Mesenchymal stem cell (in vitro differentiated cells and primary cell): Measurements from ENCODE around the gene CKB.

Source experiments
- DNase-seq: peaks from one replicate; pipeline ENCODE4 v3.0.0-alpha.2; 2013
- H2AFZ ChIP-seq: one replicate; pipeline ENCODE4 v1.6.1; 2013; ENCODE audit warnings: low read depth, mild to moderate bottlenecking, control low read depth, inconsistent platforms, low read length, moderate library complexity
- H2AK5ac ChIP-seq: 2 replicates; pipeline ENCODE4 v1.6.1; 2013; ENCODE audit warnings: low read length, moderate library complexity, mild to moderate bottlenecking, inconsistent platforms; ENCODE audit not compliant: severe bottlenecking
- H2BK120ac ChIP-seq: one replicate; pipeline ENCODE4 v1.6.1; 2013; ENCODE audit warnings: low read depth, mild to moderate bottlenecking, inconsistent platforms, low read length, moderate library complexity
- H2BK12ac ChIP-seq, 2 experiments: one replicate each; pipeline ENCODE4 v1.6.1; 2013; ENCODE audit warnings: inconsistent platforms in 2 of 2, low read length in 2 of 2, mild to moderate bottlenecking in 2 of 2, moderate library complexity in 2 of 2, control low read depth in 1 of 2
- H2BK15ac ChIP-seq: one replicate; pipeline ENCODE4 v1.6.1; 2013; ENCODE audit warnings: mild to moderate bottlenecking, low read depth, inconsistent platforms; ENCODE audit not compliant: poor library complexity, severe bottlenecking
- H2BK5ac ChIP-seq: 2 replicates; pipeline ENCODE4 v1.6.1; 2013; ENCODE audit warnings: low read depth, mild to moderate bottlenecking, low read length, control low read depth, inconsistent platforms; ENCODE audit not compliant: poor library complexity, severe bottlenecking
- H3K14ac ChIP-seq, 2 experiments: one replicate each; pipeline ENCODE4 v1.6.1; 2013; ENCODE audit warnings: inconsistent platforms in 2 of 2, low read length in 2 of 2, control low read depth in 1 of 2, mild to moderate bottlenecking in 1 of 2, moderate library complexity in 1 of 2
- H3K18ac ChIP-seq, 2 experiments: one replicate each; pipeline ENCODE4 v1.6.1; 2013; ENCODE audit warnings: inconsistent platforms in 2 of 2, low read length in 2 of 2, control low read depth in 1 of 2, low read depth in 1 of 2, mild to moderate bottlenecking in 1 of 2
- H3K23ac ChIP-seq, 2 experiments: one replicate each; pipeline ENCODE4 v1.6.1; 2013; ENCODE audit warnings: inconsistent platforms in 2 of 2, low read length in 2 of 2, mild to moderate bottlenecking in 2 of 2, moderate library complexity in 2 of 2, control low read depth in 1 of 2
- H3K27ac ChIP-seq: 2 replicates; pipeline ENCODE4 v1.5.1; 2013; ENCODE audit warnings: mild to moderate bottlenecking, moderate library complexity, low read length, control low read depth, inconsistent platforms; ENCODE audit not compliant: poor library complexity, severe bottlenecking
- H3K27me3 ChIP-seq, 2 experiments: 2 replicates each; pipeline versions ENCODE4 v1.6.1 to v1.7.0; 2013; ENCODE audit warnings: low read length in 2 of 2, mild to moderate bottlenecking in 2 of 2, moderate library complexity in 2 of 2, control low read depth in 1 of 2, inconsistent platforms in 1 of 2; ENCODE audit not compliant: control insufficient read depth in 1 of 2, insufficient read depth in 1 of 2
- H3K36me3 ChIP-seq, 2 experiments: 2 replicates each; pipeline versions ENCODE4 v1.6.1 to v1.7.0; 2013; ENCODE audit warnings: low read length in 2 of 2, control low read depth in 1 of 2, inconsistent platforms in 1 of 2, low read depth in 1 of 2, mild to moderate bottlenecking in 1 of 2; ENCODE audit not compliant: insufficient read depth in 2 of 2, control insufficient read depth in 1 of 2
- H3K4ac ChIP-seq, 2 experiments: one replicate each; pipeline ENCODE4 v1.6.1; 2013; ENCODE audit warnings: inconsistent platforms in 2 of 2, low read length in 2 of 2, mild to moderate bottlenecking in 2 of 2, moderate library complexity in 2 of 2, control low read depth in 1 of 2, low read depth in 1 of 2
- H3K4me1 ChIP-seq: 2 replicates; pipeline ENCODE4 v1.6.1; 2013; ENCODE audit warnings: low read depth, low read length, control low read depth; ENCODE audit not compliant: control insufficient read depth, insufficient read depth
- H3K4me2 ChIP-seq: 2 replicates; pipeline ENCODE4 v1.6.1; 2013; ENCODE audit warnings: low read length, mild to moderate bottlenecking, inconsistent platforms; ENCODE audit not compliant: poor library complexity, severe bottlenecking
- H3K4me3 ChIP-seq, 2 experiments: 2 replicates each; pipeline versions ENCODE4 v1.5.1 to v1.7.0; 2013; ENCODE audit warnings: low read length in 2 of 2, mild to moderate bottlenecking in 2 of 2, control low read depth in 1 of 2, low read depth in 1 of 2; ENCODE audit not compliant: insufficient read depth in 1 of 2
- H3K79me1 ChIP-seq: replicated peaks from 2 replicates; pipeline ENCODE4 v1.6.1; 2013; ENCODE audit warnings: mild to moderate bottlenecking, control low read depth, low read length, inconsistent platforms; ENCODE audit not compliant: poor library complexity, severe bottlenecking
- H3K9ac ChIP-seq: 2 replicates; pipeline ENCODE4 v1.7.0; 2013; ENCODE audit warnings: mild to moderate bottlenecking, low read length, moderate library complexity
- H3K9me3 ChIP-seq: 2 replicates; pipeline ENCODE4 v1.7.0; 2013; ENCODE audit warnings: mild to moderate bottlenecking, low read length; ENCODE audit not compliant: control insufficient read depth
- H4K8ac ChIP-seq: one replicate; pipeline ENCODE4 v1.6.1; 2013; ENCODE audit warnings: inconsistent platforms, mild to moderate bottlenecking, low read length, moderate library complexity
- H4K91ac ChIP-seq: one replicate; pipeline ENCODE4 v1.6.1; 2013; ENCODE audit warnings: mild to moderate bottlenecking, low read length, inconsistent platforms
- WGBS: methylation state at CpG from one replicate; pipeline ENCODE4 v1.1.7; 2013; ENCODE audit warnings: mixed read lengths; 5-methylcytosine and 5-hydroxymethylcytosine counted together

CKB gene

DNA sequence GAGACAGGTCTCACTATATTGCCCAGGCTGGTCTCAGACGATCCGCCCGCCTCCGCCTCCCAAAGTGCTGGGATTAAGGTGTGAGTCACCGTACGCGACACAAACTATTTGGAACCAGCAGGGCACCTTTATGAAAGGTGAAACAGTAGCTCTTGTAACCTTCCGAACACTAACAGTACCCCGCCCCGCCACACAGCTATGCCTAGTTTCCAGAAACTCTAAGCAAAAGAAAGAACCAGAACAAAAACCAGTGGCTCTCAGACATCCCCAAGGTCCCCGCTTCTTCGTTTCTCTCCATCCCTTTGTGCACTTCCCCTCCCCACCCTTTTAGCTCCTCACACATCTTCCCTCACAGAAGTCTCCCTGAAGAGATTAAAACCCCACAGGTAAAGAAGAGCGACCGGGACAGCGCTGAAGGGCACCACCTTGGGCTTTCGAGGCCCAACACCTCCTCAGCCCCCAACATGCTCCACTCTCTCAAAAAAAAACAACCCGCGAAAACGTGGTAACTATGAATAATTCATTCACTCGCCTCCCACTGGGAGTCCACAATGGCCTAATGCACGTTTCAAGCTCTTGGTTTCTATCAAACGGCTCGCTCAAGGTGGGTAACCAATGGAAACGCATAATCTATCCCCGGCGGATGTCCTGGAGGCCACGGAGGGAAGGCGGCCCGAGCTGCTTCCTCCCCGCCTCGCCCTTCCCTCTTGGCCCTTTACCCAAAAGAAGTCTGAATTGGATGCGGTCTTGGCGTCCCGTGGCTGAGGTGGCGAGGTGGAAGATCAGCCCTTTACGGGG is 39.0 kb upstream of the CKB start:
- peak overlapping the region; percentile 67 for H4K8ac ChIP-seq
- WGBS, result 3% methylated on average over 34 of the region's 36 CpGs
- peak overlapping the region; percentile 76 to 99 for H3K4ac ChIP-seq
- peak overlapping the region; percentile 93 for H2AFZ ChIP-seq
- H2BK15ac ChIP-seq, result peak overlapping the region; percentile 16
- peak overlapping the region; percentile 78 for H2AK5ac ChIP-seq
- H3K14ac ChIP-seq, result no peak overlapping the region
- peak overlapping the region; percentile 100 for H2BK5ac ChIP-seq
- peak overlapping the region; percentile 98 to 100 for H3K4me3 ChIP-seq
- no peak overlapping the region for H2BK120ac ChIP-seq
- peaks cover 3% of the 10 kb centered on the region for H3K79me1 ChIP-seq
- no peaks in the 10 kb centered on the region for H3K27me3 ChIP-seq
- H3K4me2 ChIP-seq, result peak overlapping the region; percentile 95
- DNase-seq, result peak; percentile 73
- H3K36me3 ChIP-seq, result peaks cover 10 to 33% of the 10 kb centered on the region in 2 experiments
- H2BK12ac ChIP-seq, result peak overlapping the region in 1 of 2 experiments; percentile 26
- peak overlapping the region; percentile 73 for H3K27ac ChIP-seq
- peak overlapping the region; percentile 73 to 79 for H3K18ac ChIP-seq
- H3K9ac ChIP-seq, result peak overlapping the region; percentile 96
- H3K23ac ChIP-seq, result peak overlapping the region in 1 of 2 experiments; percentile 66
- no peaks in the 10 kb centered on the region for H3K9me3 ChIP-seq
- peaks cover 15% of the 10 kb centered on the region for H3K4me1 ChIP-seq
- H4K91ac ChIP-seq, result peak overlapping the region; percentile 69

DNA sequence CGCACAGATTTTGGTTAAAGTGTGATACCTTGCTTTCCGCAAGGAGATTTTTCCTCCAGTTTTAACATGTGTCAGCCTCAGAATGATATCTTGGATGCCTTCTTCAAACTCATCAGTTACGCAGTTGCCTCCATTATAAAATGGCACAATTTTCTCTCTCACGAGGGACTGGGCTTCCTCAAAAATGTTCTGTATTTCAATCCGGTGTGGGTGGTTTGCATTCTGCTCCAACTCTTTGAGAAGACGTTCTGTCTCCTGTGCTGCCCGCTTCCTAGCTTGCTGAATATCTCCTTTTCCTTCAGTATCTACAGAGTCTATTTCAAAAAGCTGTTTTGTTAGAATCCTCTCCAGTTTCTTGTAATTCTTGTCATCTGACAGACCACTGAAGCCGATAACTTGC is 38.1 kb upstream of the CKB start:
- Histone ChIP-seq H3K4me1 (peaks cover 18% of the 10 kb centered on the region), H2BK5ac (no peak overlapping the region), H3K4me2 (peak overlapping the region; percentile 95), H3K79me1 (peaks cover 3% of the 10 kb centered on the region), H4K91ac (no peak overlapping the region), H3K27me3 (no peaks in the 10 kb centered on the region), H2BK15ac (no peak overlapping the region), H3K27ac (no peak overlapping the region), H2BK120ac (no peak overlapping the region), H3K4me3 (peak overlapping the region in 1 of 2 experiments; percentile 98), H3K18ac (no peak overlapping the region), H3K23ac (no peak overlapping the region), H3K14ac (no peak overlapping the region), H2AK5ac (no peak overlapping the region), H3K4ac (no peak overlapping the region), H4K8ac (no peak overlapping the region), H3K9ac (peak overlapping the region; percentile 96), H3K36me3 (peaks cover 8 to 33% of the 10 kb centered on the region in 2 experiments), H3K9me3 (no peaks in the 10 kb centered on the region), H2AFZ (no peak overlapping the region), H2BK12ac (no peak overlapping the region)
- 98% methylated on average over 7 of the region's 8 CpGs for WGBS
- DNase-seq, result no peak

- Histone ChIP-seq H3K4me3 (peak overlapping the region in 1 of 2 experiments; percentile 98), H2BK15ac (no peak overlapping the region), H2AK5ac (peak overlapping the region; percentile 86), H3K14ac (no peak overlapping the region), H3K4me1 (peaks cover 20% of the 10 kb centered on the region), H3K27me3 (no peaks in the 10 kb centered on the region), H3K18ac (no peak overlapping the region), H3K36me3 (peaks cover 9 to 33% of the 10 kb centered on the region in 2 experiments), H2BK12ac (no peak overlapping the region), H3K79me1 (peaks cover 8% of the 10 kb centered on the region), H4K8ac (no peak overlapping the region), H2BK120ac (no peak overlapping the region), H2AFZ (no peak overlapping the region), H3K4ac (no peak overlapping the region), H3K9me3 (no peaks in the 10 kb centered on the region), H4K91ac (no peak overlapping the region), H2BK5ac (no peak overlapping the region), H3K27ac (no peak overlapping the region), H3K4me2 (no peak overlapping the region), H3K9ac (peak overlapping the region; percentile 96), H3K23ac (no peak overlapping the region)
- DNase-seq, result no peak
- WGBS, result 97% methylated on average over 8 of the region's 9 CpGs
Observed at GRCh38 chr14:103559766-103560165, 37.1 kb upstream of the CKB start.

- Histone ChIP-seq H4K8ac (no peak overlapping the region), H3K23ac (no peak overlapping the region), H3K14ac (no peak overlapping the region), H3K18ac (no peak overlapping the region), H3K4me1 (peaks cover 19% of the 10 kb centered on the region), H3K4me2 (peak overlapping the region; percentile 72), H2BK5ac (peak overlapping the region; percentile 77), H3K4me3 (peak overlapping the region in 1 of 2 experiments; percentile 25), H3K9me3 (no peaks in the 10 kb centered on the region), H2AFZ (no peak overlapping the region), H3K27ac (peak overlapping the region; percentile 98), H3K9ac (peak overlapping the region; percentile 96), H3K36me3 (peaks cover 14 to 33% of the 10 kb centered on the region in 2 experiments), H4K91ac (no peak overlapping the region), H3K4ac (no peak overlapping the region), H2BK15ac (no peak overlapping the region), H2AK5ac (peak overlapping the region; percentile 91), H3K79me1 (peaks cover 20% of the 10 kb centered on the region), H3K27me3 (no peaks in the 10 kb centered on the region), H2BK120ac (no peak overlapping the region), H2BK12ac (no peak overlapping the region)
- peak; percentile 75 for DNase-seq
- 92% methylated on average over 16 of the region's 16 CpGs for WGBS
Observed at GRCh38 chr14:103558071-103558882, 35.6 kb upstream of the CKB start.
